B cell (primary cell): ENCODE measurements around the gene ADGRD2.

Source experiments
- EZH2 ChIP-seq: IDR thresholded peaks from 2 replicates; pipeline ENCODE4 v1.6.1; 2012; ENCODE audit warnings: borderline replicate concordance, low read depth, mild to moderate bottlenecking, moderate library complexity, low read length; ENCODE audit not compliant: insufficient read depth, poor library complexity, severe bottlenecking
- TF ChIP-seq, protein P1 (sequence below): fragments of 200-600 bp; IDR thresholded peaks from one replicate; pipeline ENCODE4 v1.8.0; 2022; ENCODE audit warnings: antibody characterized with exemption, mild to moderate bottlenecking

DNA sequence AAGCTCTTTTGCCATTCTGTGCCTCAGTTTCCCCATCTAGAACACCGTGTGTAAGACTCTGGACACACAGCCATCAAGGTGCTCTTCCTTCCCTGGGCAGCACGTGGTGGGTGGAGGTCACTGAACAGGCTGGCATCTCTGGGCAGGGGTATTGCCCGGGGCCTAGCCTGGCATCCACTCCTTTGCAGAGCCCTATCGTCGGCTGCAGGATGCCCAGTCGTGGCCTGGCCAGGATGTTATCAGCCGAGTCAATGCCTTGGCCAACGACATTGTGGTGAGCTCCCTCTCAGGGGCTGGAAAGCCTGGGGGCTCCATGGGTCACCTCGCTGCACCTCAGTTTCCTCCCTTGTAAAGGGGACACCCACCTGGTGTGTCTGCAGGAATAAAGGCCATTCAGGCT, 4.0 kb downstream of the ADGRD2 start:
- TF ChIP-seq EZH2 = no peak
- TF ChIP-seq, protein P1, sequence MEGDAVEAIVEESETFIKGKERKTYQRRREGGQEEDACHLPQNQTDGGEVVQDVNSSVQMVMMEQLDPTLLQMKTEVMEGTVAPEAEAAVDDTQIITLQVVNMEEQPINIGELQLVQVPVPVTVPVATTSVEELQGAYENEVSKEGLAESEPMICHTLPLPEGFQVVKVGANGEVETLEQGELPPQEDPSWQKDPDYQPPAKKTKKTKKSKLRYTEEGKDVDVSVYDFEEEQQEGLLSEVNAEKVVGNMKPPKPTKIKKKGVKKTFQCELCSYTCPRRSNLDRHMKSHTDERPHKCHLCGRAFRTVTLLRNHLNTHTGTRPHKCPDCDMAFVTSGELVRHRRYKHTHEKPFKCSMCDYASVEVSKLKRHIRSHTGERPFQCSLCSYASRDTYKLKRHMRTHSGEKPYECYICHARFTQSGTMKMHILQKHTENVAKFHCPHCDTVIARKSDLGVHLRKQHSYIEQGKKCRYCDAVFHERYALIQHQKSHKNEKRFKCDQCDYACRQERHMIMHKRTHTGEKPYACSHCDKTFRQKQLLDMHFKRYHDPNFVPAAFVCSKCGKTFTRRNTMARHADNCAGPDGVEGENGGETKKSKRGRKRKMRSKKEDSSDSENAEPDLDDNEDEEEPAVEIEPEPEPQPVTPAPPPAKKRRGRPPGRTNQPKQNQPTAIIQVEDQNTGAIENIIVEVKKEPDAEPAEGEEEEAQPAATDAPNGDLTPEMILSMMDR = no peak
